ENCODE data around the gene ASB3. TPM values are rescaled to one million over a fixed set of nuclear protein-coding genes. Genes with fewer than 3 reads are reported as not detected.

The ASB3 gene
- total RNA-seq, 1 experiment from 2014 or later: 44.4 TPM

DNA sequence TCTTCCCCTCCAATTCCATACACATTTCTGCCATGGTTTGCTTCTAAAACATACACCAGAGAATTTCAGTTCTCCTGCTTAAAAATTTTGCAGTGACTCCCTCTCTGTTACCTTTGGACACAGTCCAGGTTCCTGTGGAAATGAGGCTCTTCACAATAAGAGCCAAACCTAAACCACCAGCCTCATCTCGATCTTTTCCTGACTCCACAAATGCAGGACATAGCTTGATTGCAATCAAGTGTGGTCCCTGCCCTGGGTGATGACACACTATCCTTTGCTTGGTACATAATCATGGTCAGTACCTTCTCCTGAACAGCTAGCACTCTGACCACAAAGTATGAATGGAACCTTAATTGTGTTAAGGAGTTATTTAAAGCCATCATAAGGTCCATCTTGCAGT lies 154.0 kb downstream of the ASB3 start:
- Histone ChIP-seq H3K36me3 (no peaks in the 10 kb centered on the region), H3K27ac (no peak overlapping the region), H3K4me1 (peaks cover 17% of the 10 kb centered on the region), H3K4me3 (no peak overlapping the region), H3K27me3 (no peaks in the 10 kb centered on the region), H3K9me3 (replicated peaks) (no peaks in the 10 kb centered on the region)
- DNase-seq: peak; percentile 31 to 48

GRCh38 chr2:53632126-53632460 lies 154.7 kb downstream of the ASB3 start:
- H3K36me3 ChIP-seq: no peaks in the 10 kb centered on the region
- H3K9me3 ChIP-seq (replicated peaks): no peaks in the 10 kb centered on the region
- H3K27ac ChIP-seq: no peak overlapping the region
- H3K27me3 ChIP-seq: no peaks in the 10 kb centered on the region
- no peak overlapping the region for H3K4me3 ChIP-seq
- no peak for DNase-seq
- peaks cover 17% of the 10 kb centered on the region for H3K4me1 ChIP-seq

GRCh38 chr2:53631313-53632125 lies 155.2 kb downstream of the ASB3 start:
- Histone ChIP-seq H3K36me3 (no peaks in the 10 kb centered on the region), H3K27me3 (no peaks in the 10 kb centered on the region), H3K4me3 (no peak overlapping the region), H3K4me1 (peaks cover 17% of the 10 kb centered on the region), H3K9me3 (replicated peaks) (no peaks in the 10 kb centered on the region), H3K27ac (no peak overlapping the region)
- DNase-seq: no peak

GRCh38 chr2:53630026-53630606 lies 156.6 kb downstream of the ASB3 start:
- Histone ChIP-seq H3K4me3 (no peak overlapping the region), H3K27ac (no peak overlapping the region), H3K4me1 (peaks cover 17% of the 10 kb centered on the region), H3K9me3 (replicated peaks) (no peaks in the 10 kb centered on the region), H3K36me3 (no peaks in the 10 kb centered on the region), H3K27me3 (no peaks in the 10 kb centered on the region)
- DNase-seq: no peak

DNA sequence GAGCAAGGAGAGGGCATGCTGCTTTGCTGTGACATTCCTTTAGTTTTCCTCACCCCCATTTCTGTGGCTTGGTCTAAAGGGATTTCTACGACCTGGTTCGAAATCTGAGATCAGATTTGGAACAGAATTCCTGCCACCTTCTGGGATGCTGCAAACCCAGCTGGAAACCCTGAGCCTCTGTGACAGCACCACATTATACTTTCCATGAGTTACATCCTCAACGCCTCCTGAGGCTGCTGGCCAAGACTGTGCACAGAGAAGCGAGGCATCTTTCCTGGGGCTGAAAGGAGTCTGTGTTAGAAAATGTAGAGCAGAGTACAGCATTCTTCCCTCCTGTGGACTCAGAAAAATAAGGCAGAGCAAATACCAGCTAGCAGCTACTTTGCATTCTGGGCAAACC lies 157.3 kb downstream of the ASB3 start:
- Histone ChIP-seq H3K27ac (no peak overlapping the region), H3K4me3 (no peak overlapping the region), H3K36me3 (no peaks in the 10 kb centered on the region), H3K9me3 (replicated peaks) (no peaks in the 10 kb centered on the region), H3K27me3 (no peaks in the 10 kb centered on the region), H3K4me1 (peaks cover 17% of the 10 kb centered on the region)
- no peak for DNase-seq

DNA sequence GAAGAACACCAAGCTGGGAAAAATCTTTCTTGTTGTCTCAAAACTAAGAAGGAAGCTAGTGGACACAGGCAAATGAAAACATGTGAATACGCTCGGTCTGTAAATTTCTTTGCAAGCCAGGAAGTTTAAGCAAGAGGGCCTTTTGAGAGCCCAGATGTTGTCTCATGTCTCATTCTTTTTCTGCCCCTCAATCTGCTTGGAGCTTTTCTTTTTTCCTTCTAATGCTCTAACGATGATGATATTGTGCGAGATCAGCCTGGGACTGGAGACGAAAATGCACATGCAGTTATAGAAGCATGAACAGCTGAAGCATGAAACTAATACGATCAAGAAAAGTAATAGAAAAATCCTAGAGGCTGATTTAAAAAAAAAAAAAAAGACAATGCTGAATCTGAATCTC lies 157.8 kb downstream of the ASB3 start:
- no peak for DNase-seq
- no peaks in the 10 kb centered on the region for H3K9me3 ChIP-seq (replicated peaks)
- H3K27me3 ChIP-seq: no peaks in the 10 kb centered on the region
- no peak overlapping the region for H3K27ac ChIP-seq
- no peak overlapping the region for H3K4me3 ChIP-seq
- peaks cover 17% of the 10 kb centered on the region for H3K4me1 ChIP-seq
- H3K36me3 ChIP-seq: no peaks in the 10 kb centered on the region

GRCh38 chr2:53622141-53622540 lies 164.6 kb downstream of the ASB3 start:
- no peaks in the 10 kb centered on the region for H3K27me3 ChIP-seq
- H3K9me3 ChIP-seq (replicated peaks): no peaks in the 10 kb centered on the region
- no peaks in the 10 kb centered on the region for H3K36me3 ChIP-seq
- H3K27ac ChIP-seq: no peak overlapping the region
- no peaks in the 10 kb centered on the region for H3K4me1 ChIP-seq
- no peak overlapping the region for H3K4me3 ChIP-seq
- no peak for DNase-seq

DNA sequence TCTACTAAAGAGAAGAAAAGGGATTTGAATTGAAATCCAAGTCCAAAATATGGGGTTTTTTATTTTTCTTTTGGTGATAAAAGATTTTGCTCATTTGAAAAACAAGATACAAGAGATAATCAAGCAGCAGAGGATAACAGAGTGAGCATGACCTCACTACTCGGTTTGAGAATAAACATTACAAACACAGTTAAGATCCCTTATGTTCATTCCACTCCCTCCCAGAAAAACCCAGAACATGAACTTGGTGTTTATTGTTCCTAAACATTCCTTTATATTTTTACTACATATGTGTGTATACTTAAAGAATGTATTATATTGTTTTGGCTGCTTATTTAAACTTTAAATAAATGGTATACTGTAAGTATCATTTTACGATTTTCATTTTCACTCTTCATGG lies 165.8 kb downstream of the ASB3 start:
- no peaks in the 10 kb centered on the region for H3K36me3 ChIP-seq
- H3K27ac ChIP-seq: no peak overlapping the region
- H3K4me3 ChIP-seq: no peak overlapping the region
- H3K9me3 ChIP-seq (replicated peaks): no peaks in the 10 kb centered on the region
- no peak for DNase-seq
- no peaks in the 10 kb centered on the region for H3K4me1 ChIP-seq
- no peaks in the 10 kb centered on the region for H3K27me3 ChIP-seq

Other genes with a start within 250 kb of the ASB3 start
- 25.8 and 30.2 TPM in 2 replicates for gene CHAC2, start 19.1 kb downstream of the ASB3 start, total RNA-seq (2014; rRNA removed; shearing (Covaris generic))
- gene ERLEC1, start 91 bp upstream of the ASB3 start, total RNA-seq (2014; rRNA removed; shearing (Covaris generic)): 46.9 and 51.5 TPM in 2 replicates
- gene GPR75, start 73.0 kb upstream of the ASB3 start, total RNA-seq (2014; rRNA removed; shearing (Covaris generic)): 3.2 and 4.5 TPM in 2 replicates
- gene PSME4, start 184.0 kb upstream of the ASB3 start, total RNA-seq (2014; rRNA removed; shearing (Covaris generic)): 71.7 and 82.8 TPM in 2 replicates

Data from SJCRH30 (cell line).